Measurements from ENCODE around the gene HES7.

HES7 gene

DNA sequence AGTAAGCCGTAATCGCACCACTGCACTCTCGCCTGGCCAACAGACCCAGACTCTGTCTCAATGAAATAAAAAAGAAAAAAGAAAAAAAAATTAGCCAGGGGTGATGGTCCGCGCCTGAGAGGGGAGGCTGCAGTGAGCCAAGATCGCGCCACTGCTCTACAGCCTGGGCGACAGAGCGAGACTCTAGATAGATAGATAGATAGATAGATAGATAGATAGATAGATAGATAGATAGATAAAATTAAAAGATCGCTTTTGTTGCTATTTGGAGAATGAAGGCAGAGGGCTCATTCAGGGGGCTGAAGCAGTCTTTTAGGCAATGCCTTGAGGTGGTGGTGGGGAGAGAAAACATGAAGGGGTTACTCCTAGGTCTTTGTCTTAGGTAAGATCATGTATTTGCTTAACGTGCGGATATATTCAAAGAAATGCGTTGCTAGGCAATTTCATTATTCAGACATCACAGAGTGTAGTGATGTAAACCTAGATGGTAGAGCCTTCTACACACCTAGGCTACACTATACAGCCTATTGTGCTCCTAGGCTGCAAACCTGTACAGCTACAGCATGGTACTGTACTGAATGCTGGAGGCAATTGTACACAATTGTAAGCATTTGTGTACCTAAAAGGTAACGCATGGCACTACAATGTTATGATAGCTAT is 4.3 kb upstream of the HES7 start:
- Histone ChIP-seq H3K4me1 (ENCODE audit: control insufficient read depth, insufficient read depth, low read length) (peaks cover 5% of the 10 kb centered on the region; the same call in 1 of the 2 replicates), H3K27ac (ENCODE audit: low read length) (no peak overlapping the region), H3K36me3 (ENCODE audit: control insufficient read depth, insufficient read depth, low read length) (no peaks in the 10 kb centered on the region), H3K9me3 (ENCODE audit: control insufficient read depth, insufficient read depth, low read length) (no peaks in the 10 kb centered on the region), H3K4me3 (ENCODE audit: low read length) (no peak overlapping the region), H3K27me3 (ENCODE audit: control insufficient read depth, insufficient read depth, low read length) (peaks cover 27% of the 10 kb centered on the region)
- DNase-seq (ENCODE audit: low read depth, low spot score) = no peak
- 100% methylated on average over 1 of the region's 14 CpGs for WGBS (ENCODE audit: insufficient coverage, insufficient read length)

DNA sequence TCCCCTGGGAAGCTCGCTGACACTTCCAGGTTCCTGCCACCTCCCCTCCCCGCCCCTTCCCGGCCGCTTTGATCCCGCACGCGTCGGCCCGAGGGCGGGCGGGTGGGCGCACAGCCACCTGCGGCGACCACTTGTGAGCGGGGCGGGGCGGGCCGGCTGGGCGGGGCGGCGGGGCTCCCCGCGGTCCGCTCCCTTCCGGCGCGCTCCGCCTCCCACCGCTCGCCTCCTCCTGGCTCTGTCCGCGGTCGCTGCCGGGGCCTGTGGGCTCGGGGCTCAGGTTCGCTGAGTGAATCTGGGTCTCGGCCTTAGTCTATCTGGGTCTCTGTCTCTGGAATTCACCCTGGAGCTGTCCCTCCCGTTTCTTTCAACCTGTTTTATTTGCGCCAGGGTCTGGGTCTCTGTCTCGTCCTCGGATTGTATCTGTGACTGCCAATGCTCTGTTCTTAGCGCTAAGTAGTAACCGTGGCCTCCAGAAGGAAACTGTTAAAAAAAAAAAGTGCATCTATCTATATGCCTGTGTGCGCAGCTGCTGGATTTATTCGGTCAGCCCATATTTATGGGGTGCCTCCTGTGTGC is 2.7 kb upstream of the HES7 start:
- Histone ChIP-seq H3K4me1 (ENCODE audit: control insufficient read depth, insufficient read depth, low read length) (0 out of 2 replicates have a peak, but pooled peaks cover 3% of the 10 kb centered on the region), H3K4me3 (ENCODE audit: low read length) (peak overlapping the region; percentile 74), H3K27me3 (ENCODE audit: control insufficient read depth, insufficient read depth, low read length) (peaks cover 37% of the 10 kb centered on the region), H3K9me3 (ENCODE audit: control insufficient read depth, insufficient read depth, low read length) (no peaks in the 10 kb centered on the region), H3K27ac (ENCODE audit: low read length) (no peak overlapping the region), H3K36me3 (ENCODE audit: control insufficient read depth, insufficient read depth, low read length) (no peaks in the 10 kb centered on the region; the same call in 1 of the 2 replicates)
- no CpG with 5 or more reads among the region's 45 CpGs for WGBS (ENCODE audit: insufficient coverage, insufficient read length)
- no peak for DNase-seq (ENCODE audit: low read depth, low spot score)

DNA sequence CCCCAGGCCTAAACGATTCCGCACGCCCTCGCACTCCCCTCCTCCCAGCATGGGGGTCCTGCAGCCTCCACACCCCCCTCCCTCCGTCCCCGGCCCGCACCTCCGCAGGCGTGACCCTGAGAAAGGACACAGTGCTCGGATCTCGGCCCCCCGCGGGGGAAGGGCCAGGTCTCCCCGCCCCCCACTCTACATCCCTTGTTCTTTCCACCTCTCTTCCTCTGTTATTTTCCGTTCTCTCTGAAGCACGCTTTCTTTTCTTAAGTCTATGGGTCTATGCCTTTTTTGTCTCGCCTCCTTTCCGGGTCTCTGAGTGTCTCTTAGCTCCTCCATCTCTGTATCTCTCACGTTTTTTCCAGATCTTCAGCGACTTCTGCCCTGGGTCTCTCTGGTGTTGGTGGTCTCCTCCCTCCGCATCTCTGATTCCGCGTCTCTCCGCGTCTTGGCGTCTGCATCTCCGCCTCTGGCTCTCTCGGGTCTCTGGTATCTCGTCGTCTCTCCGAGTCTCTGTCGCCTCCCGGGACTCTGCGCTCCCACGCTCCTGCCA is 2.1 kb upstream of the HES7 start:
- WGBS (ENCODE audit: insufficient coverage, insufficient read length) = no CpG with 5 or more reads among the region's 35 CpGs
- 0 out of 2 replicates have a peak, but pooled peaks cover 3% of the 10 kb centered on the region for H3K4me1 ChIP-seq (ENCODE audit: control insufficient read depth, insufficient read depth, low read length)
- no peak overlapping the region for H3K27ac ChIP-seq (ENCODE audit: low read length)
- H3K9me3 ChIP-seq (ENCODE audit: control insufficient read depth, insufficient read depth, low read length) = no peaks in the 10 kb centered on the region
- H3K27me3 ChIP-seq (ENCODE audit: control insufficient read depth, insufficient read depth, low read length) = peaks cover 37% of the 10 kb centered on the region
- H3K36me3 ChIP-seq (ENCODE audit: control insufficient read depth, insufficient read depth, low read length) = no peaks in the 10 kb centered on the region; the same call in 1 of the 2 replicates
- peak overlapping the region; percentile 74 for H3K4me3 ChIP-seq (ENCODE audit: low read length)
- DNase-seq (ENCODE audit: low read depth, low spot score) = no peak

DNA sequence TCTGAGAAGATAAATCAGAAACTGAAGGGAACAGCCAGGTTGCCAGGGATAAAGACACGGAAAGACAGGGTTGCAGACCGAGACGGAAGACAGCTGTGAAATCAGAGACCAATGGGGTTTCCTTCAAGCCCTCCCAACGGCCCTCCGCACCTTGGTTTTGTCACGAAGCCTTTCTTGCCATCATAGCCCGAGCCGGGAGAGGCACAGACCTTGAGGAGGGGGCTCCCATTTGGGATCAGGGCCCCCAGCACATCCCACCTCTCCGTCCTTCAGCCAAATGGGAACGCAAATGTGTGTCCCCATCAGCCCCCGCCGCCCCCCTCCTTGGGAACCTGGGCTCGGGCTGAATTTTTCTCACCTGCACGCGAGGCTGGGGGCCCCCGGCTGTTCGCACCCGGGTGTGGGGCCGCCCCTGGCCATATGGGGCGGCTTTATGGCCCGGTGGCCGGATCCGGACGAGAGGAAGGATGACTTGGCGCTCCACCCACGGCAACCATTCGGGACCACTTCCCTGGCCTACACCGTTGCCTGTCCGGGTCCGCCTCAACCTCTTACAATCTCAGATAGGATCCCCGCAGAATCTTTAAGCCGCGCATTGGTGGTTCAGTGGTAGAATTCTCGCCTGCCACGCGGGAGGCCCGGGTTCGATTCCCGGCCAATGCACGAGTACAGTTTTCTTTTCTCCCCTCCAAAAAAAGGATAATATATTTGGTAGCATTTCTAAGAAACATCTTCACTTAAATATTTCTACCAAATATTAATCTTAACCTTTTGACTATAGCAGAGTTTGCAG is 1.4 kb upstream of the HES7 start:
- DNase-seq (ENCODE audit: low read depth, low spot score) = no peak
- Histone ChIP-seq H3K27ac (ENCODE audit: low read length) (no peak overlapping the region), H3K4me3 (ENCODE audit: low read length) (peak overlapping the region; percentile 74; the same call in 1 of the 2 replicates), H3K9me3 (ENCODE audit: control insufficient read depth, insufficient read depth, low read length) (no peaks in the 10 kb centered on the region), H3K36me3 (ENCODE audit: control insufficient read depth, insufficient read depth, low read length) (no peaks in the 10 kb centered on the region; the same call in 1 of the 2 replicates), H3K4me1 (ENCODE audit: control insufficient read depth, insufficient read depth, low read length) (0 out of 2 replicates have a peak, but pooled peaks cover 3% of the 10 kb centered on the region), H3K27me3 (ENCODE audit: control insufficient read depth, insufficient read depth, low read length) (peaks cover 37% of the 10 kb centered on the region)
- WGBS (ENCODE audit: insufficient coverage, insufficient read length) = no CpG with 5 or more reads among the region's 40 CpGs

DNA sequence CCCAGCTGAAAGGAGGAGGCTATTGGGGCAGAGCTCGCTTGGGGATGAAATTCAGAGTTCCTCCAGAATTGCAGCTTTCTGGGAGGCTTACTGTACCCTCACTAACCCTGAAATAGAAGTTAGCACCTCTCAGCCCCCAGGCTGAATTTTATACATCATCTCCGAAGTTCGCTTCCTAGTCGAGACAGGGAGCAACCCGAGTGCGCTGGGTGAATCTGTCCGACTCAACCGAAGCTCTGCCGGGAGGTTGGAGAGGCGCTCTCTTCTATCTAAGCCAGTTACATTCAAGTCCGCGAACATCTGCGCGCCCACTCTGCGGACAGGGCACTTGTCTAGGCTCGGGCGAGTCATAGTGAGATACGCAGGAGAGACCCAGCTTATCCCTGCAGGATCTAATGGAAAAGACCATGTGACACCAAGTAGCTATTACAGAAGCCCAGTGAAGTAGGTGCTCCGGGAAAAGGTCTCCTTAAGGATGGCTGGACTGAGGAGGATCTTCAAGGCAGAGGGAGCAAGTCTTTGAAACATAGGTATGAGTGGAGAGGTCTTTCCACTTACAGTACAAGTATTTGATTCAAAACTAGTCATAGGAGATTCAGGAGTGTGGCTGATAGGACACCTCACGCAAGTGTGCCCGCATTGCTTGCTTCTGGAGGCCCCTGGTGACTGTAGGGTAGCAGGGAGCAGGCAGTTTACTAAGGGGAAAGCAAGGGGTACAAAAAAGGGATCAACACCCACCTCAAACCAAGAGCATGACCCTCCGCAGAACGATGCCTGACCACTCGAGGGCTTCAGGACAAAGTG is 646 bp upstream of the HES7 start:
- H3K4me1 ChIP-seq (ENCODE audit: control insufficient read depth, insufficient read depth, low read length) = 0 out of 2 replicates have a peak, but pooled peaks cover 3% of the 10 kb centered on the region
- no peaks in the 10 kb centered on the region for H3K9me3 ChIP-seq (ENCODE audit: control insufficient read depth, insufficient read depth, low read length)
- H3K4me3 ChIP-seq (ENCODE audit: low read length) = peak overlapping the region; percentile 73; the same call in 1 of the 2 replicates
- DNase-seq (ENCODE audit: low read depth, low spot score) = no peak
- no CpG with 5 or more reads among the region's 24 CpGs for WGBS (ENCODE audit: insufficient coverage, insufficient read length)
- no peaks in the 10 kb centered on the region; the same call in 1 of the 2 replicates for H3K36me3 ChIP-seq (ENCODE audit: control insufficient read depth, insufficient read depth, low read length)
- H3K27ac ChIP-seq (ENCODE audit: low read length) = no peak overlapping the region
- H3K27me3 ChIP-seq (ENCODE audit: control insufficient read depth, insufficient read depth, low read length) = peaks cover 37% of the 10 kb centered on the region

DNA sequence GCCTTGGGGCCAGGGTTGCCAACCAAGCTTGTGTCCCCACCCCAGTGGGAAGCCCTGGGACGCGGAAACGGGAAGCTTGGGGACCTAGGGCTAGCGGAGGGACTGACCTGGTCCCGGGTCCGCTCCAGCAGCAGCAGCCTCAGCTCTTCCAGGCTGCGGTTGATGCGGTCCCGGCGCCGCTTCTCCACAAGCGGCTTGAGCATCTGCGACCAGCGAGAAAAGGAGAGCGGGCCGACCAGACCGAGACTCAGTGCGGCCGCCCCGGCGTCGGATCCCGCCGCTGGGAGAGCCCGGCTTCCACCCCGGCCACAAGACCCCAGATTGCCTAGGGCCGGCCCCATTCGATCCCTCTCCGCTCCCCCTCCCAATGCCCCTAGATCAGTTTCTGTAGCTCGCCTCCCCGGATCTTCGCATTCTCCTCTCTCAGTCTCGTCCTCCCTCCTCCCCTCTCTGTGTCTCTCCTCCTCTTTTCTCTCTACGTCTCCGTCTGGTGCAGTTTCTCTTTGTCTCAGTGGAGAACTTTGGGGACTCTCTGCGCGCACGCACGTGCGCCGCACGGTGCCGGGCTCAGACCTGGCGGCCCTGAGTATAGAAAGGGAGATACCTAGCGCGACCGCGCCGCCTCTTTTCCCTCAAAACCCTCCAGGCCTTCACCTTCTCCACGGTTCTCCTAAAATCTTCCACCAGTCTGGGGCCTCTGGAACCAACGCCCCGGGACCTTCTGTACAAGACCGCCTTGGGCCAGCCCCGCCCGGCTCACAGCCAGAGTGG is 797 bp downstream of the HES7 start:
- H3K36me3 ChIP-seq (ENCODE audit: control insufficient read depth, insufficient read depth, low read length) = no peaks in the 10 kb centered on the region; the same call in 1 of the 2 replicates
- DNase-seq (ENCODE audit: low read depth, low spot score) = no peak
- peaks cover 36% of the 10 kb centered on the region for H3K27me3 ChIP-seq (ENCODE audit: control insufficient read depth, insufficient read depth, low read length)
- 0 out of 2 replicates have a peak, but pooled peaks cover 3% of the 10 kb centered on the region for H3K4me1 ChIP-seq (ENCODE audit: control insufficient read depth, insufficient read depth, low read length)
- H3K9me3 ChIP-seq (ENCODE audit: control insufficient read depth, insufficient read depth, low read length) = no peaks in the 10 kb centered on the region
- no CpG with 5 or more reads among the region's 55 CpGs for WGBS (ENCODE audit: insufficient coverage, insufficient read length)
- H3K27ac ChIP-seq (ENCODE audit: low read length) = no peak overlapping the region
- peak overlapping the region; percentile 73; the same call in 1 of the 2 replicates for H3K4me3 ChIP-seq (ENCODE audit: low read length)

DNA sequence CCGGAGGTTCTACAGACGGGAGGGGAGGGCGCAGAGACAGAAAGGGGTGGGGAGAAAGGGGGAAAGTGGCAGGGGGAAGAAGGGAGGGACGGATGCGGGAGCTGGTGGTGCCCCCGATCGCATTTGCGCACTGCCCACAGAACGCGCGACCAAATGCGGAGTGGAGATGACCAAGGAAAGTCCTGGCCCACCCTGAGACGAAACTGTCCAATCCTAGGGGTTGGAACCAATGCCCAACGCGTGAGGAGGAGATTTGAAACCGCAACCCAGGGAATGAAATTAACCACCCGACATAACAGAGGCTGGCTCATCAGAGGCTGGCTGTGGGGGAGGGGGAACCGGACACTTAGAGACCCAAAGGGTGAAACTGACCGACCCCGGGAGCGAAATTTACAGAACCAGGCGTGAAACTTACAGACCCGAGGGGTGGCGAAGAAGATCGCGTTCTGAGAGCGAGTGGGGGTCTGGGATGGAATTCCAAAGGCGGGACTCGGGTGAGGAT is 1.4 kb downstream of the HES7 start:
- Histone ChIP-seq H3K4me3 (ENCODE audit: low read length) (peak overlapping the region; percentile 73; the same call in 1 of the 2 replicates), H3K27ac (ENCODE audit: low read length) (no peak overlapping the region), H3K36me3 (ENCODE audit: control insufficient read depth, insufficient read depth, low read length) (no peaks in the 10 kb centered on the region; the same call in 1 of the 2 replicates), H3K9me3 (ENCODE audit: control insufficient read depth, insufficient read depth, low read length) (no peaks in the 10 kb centered on the region), H3K27me3 (ENCODE audit: control insufficient read depth, insufficient read depth, low read length) (peaks cover 38% of the 10 kb centered on the region), H3K4me1 (ENCODE audit: control insufficient read depth, insufficient read depth, low read length) (0 out of 2 replicates have a peak, but pooled peaks cover 3% of the 10 kb centered on the region)
- no peak for DNase-seq (ENCODE audit: low read depth, low spot score)
- no CpG with 5 or more reads among the region's 29 CpGs for WGBS (ENCODE audit: insufficient coverage, insufficient read length)

DNA sequence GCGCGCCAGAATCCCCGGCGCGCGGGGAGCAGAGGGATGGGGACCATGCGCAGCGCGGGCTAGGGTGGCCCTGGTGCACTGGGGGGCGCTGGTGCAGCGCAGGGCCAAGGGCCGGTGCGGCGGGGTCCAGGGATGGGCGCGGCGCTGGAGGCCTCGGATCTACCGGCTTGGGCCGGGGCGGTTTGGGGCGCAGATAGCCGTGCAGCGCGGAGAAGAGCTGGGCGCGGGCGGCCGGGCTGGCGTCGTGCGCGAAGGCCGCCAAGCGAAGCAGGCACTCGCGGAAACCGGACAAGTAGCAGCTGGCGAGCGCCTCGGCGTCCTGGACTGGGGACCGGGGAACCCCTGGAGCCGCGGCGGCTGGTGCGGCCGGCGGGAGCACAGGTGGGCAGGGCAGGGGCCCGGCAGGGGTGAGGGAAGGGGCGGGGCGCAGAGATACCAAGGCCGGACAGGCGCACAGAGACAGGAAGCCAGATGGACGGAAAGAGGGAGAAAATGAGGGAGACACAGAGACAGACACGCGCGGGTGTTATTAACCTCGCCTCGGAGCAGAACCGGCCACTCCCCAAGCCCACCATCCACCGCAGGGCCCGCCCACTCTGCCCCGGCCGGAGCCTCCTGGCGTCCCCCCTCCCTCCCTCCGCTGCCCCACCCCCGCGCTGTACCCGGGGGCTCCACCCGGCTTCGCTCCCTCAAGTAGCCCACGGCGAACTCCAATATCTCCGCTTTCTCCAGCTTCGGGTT is 2.1 kb downstream of the HES7 start:
- 0 out of 2 replicates have a peak, but pooled peaks cover 3% of the 10 kb centered on the region for H3K4me1 ChIP-seq (ENCODE audit: control insufficient read depth, insufficient read depth, low read length)

DNA sequence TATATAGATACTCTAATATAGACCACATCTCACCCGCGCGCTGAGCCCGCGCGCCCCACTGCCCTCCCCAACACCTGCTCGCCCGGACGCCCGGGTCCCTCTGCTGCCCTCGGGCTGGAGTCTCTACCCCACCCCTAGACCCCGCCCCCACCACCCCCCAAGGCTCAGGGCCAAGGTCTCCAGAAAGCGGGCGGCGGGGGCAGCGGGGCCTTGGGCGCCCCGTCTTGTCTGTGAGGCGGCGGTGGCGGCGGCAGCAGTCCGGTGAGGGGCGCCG is 2.6 kb downstream of the HES7 start:
- Histone ChIP-seq H3K9me3 (ENCODE audit: control insufficient read depth, insufficient read depth, low read length) (no peaks in the 10 kb centered on the region), H3K27me3 (ENCODE audit: control insufficient read depth, insufficient read depth, low read length) (peaks cover 44% of the 10 kb centered on the region), H3K27ac (ENCODE audit: low read length) (no peak overlapping the region), H3K4me3 (ENCODE audit: low read length) (peak overlapping the region; percentile 73; the same call in 1 of the 2 replicates), H3K4me1 (ENCODE audit: control insufficient read depth, insufficient read depth, low read length) (0 out of 2 replicates have a peak, but pooled peaks cover 3% of the 10 kb centered on the region), H3K36me3 (ENCODE audit: control insufficient read depth, insufficient read depth, low read length) (no peaks in the 10 kb centered on the region; the same call in 1 of the 2 replicates)
- WGBS (ENCODE audit: insufficient coverage, insufficient read length) = no CpG with 5 or more reads among the region's 25 CpGs
- DNase-seq (ENCODE audit: low read depth, low spot score) = no peak

More for the DNA sequence above, 2.1 kb downstream of the HES7 start:
- peak overlapping the region; percentile 73 for H3K4me3 ChIP-seq (ENCODE audit: low read length)
- no peaks in the 10 kb centered on the region for H3K9me3 ChIP-seq (ENCODE audit: control insufficient read depth, insufficient read depth, low read length)
- peaks cover 39% of the 10 kb centered on the region for H3K27me3 ChIP-seq (ENCODE audit: control insufficient read depth, insufficient read depth, low read length)
- no peak overlapping the region for H3K27ac ChIP-seq (ENCODE audit: low read length)
- WGBS (ENCODE audit: insufficient coverage, insufficient read length) = no CpG with 5 or more reads among the region's 76 CpGs
- DNase-seq (ENCODE audit: low read depth, low spot score) = no peak
- H3K36me3 ChIP-seq (ENCODE audit: control insufficient read depth, insufficient read depth, low read length) = no peaks in the 10 kb centered on the region; the same call in 1 of the 2 replicates

All from iPS DF 6.9 (cell line).